Retina (tissue), 1 donor: Measurements from ENCODE around the gene CYB5D1.

Experiments
- DNase-seq: peaks from one replicate; pipeline ENCODE4 v3.0.0-alpha.2; 2016

Gene CYB5D1

GRCh38 chr17:7888184-7888920, 30.5 kb downstream of the CYB5D1 start, which contains the start of gene CHD3:
Gene CHD3, plus strand, starts transcription at chr17:7888789. Its CDS starts 212 bp downstream, at chr17:7889001.
- DNase-seq, result no peak

GRCh38 chr17:7889166-7889955, 31.6 kb downstream of the CYB5D1 start:
- peak; percentile 67 for DNase-seq

DNA sequence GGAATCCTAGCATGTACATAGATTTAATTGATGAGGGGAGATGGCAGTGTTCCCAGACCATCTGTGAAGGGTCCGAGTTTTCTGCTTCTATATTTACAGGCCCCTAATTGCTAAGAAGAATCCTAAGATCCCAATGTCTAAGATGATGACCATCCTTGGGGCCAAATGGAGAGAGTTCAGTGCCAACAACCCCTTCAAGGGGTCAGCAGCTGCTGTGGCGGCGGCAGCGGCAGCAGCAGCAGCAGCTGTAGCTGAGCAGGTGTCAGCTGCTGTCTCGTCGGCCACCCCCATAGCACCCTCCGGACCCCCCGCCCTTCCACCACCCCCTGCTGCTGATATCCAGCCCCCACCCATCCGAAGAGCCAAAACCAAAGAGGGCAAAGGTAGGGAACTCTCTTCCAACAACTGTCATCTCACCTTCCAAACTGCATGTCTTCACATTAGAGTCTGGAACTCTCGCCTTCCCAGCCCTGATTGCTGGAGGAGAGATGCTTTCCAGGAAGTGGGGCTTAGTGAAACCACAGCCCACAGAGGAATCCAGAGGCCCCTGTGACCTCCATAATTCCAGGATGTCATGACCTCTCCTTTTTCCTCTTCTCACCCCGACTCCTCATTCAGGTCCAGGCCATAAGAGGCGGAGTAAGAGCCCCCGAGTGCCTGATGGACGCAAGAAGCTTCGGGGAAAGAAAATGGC, 35.5 kb downstream of the CYB5D1 start:
- DNase-seq, result no peak

GRCh38 chr17:7894226-7894625, 36.4 kb downstream of the CYB5D1 start:
- no peak for DNase-seq

GRCh38 chr17:7894866-7895265, 37.1 kb downstream of the CYB5D1 start:
- DNase-seq, result no peak

GRCh38 chr17:7897090-7897489, 39.3 kb downstream of the CYB5D1 start:
- no peak for DNase-seq

- no peak for DNase-seq
These were observed 40.0 kb downstream of the CYB5D1 start for GRCh38 chr17:7897773-7898172.

- no peak for DNase-seq
These were observed 45.6 kb downstream of the CYB5D1 start for GRCh38 chr17:7903154-7904103.

DNA sequence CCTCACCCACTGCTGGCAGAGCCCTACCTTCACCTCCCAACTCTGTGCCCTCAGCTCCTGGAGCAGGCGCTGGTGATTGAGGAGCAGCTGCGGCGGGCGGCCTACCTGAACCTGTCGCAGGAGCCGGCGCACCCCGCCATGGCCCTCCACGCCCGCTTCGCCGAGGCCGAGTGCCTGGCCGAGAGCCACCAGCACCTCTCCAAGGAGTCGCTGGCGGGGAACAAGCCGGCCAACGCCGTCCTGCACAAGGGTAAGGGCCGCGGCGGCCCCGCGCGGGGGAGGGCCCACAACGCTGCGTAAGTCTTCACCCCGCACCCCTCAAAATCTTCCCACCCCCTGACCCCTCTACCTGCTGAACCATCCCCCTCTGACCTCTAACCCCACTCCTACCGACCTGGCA, 51.3 kb downstream of the CYB5D1 start:
- no peak for DNase-seq

DNA sequence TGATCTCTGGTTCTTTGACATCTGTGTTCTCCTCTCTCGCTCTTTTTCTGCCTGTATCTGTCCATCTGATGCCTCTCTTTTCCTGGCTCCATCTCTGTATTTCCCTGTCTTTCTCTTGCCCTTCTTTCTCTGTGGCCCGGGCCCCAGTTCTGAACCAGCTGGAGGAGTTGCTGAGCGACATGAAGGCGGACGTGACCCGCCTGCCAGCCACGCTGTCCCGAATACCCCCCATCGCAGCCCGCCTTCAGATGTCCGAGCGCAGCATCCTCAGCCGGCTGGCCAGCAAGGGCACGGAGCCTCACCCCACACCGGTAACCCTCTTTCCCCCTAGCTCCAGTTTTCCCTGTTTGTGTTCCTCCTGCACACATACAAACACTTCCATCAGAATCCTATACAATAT, 52.5 kb downstream of the CYB5D1 start:
- DNase-seq, result no peak

DNA sequence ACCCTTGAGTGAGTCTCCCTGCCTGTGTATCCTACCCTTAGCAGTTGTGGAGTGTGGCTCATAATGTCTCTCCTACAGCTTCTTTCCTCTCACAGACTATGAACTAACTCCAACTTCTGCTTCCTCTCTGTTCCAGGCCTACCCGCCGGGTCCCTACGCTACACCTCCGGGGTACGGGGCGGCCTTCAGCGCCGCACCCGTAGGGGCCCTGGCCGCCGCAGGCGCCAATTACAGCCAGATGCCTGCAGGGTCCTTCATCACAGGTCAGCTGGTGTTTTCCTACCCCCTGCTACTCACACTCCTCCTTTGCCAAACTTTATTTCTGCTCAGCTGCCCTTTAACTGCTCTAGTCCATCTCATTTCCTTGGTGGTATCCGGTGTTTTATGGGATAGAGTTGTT, 52.9 kb downstream of the CYB5D1 start:
- no peak for DNase-seq

DNA sequence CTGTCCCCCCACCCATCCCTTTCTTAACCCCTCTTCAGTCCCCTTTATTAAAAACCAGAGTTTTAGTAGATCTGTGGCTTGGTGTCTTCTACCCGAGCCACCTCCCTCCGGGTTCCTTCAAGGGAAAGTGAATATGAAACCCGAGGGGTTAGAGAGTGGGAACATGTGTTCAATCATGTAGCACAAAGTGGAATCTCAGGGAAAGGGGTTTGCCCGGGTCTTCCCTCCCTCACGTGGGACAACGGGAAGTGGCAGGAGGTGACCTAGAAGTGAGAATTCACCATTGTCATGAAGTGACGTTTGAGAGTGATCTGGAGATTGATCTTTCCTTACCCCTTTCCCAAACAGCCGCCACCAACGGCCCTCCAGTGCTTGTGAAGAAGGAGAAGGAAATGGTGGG, 53.3 kb downstream of the CYB5D1 start:
- DNase-seq, result no peak
